Neural progenitor cell (in vitro differentiated cells): ENCODE data around the gene RHOF. TPM values are rescaled to one million over a fixed set of nuclear protein-coding genes. Genes with fewer than 3 reads are reported as not detected.
"Not testable (repeated sequence)": the region's sequence is repeated elsewhere in the genome, so short reads cannot be mapped to it uniquely, and the experiment has no call there.

Experiments used
- DNase-seq: peaks from one replicate; pipeline ENCODE4 v3.0.0-alpha.2; 2016; ENCODE audit warnings: low spot score
- H2AFZ ChIP-seq: fragments of 200-600 bp; sonication (generic); replicated peaks from 2 replicates; pipeline ENCODE4 v1.6.1; 2016; ENCODE audit warnings: antibody characterized with exemption
- H3F3A ChIP-seq: fragments of 200-600 bp; sonication (generic); 2 replicates; pipeline ENCODE4 v1.6.1; 2016; ENCODE audit warnings: antibody characterized with exemption, low read depth
- H3K27ac ChIP-seq: fragments of 200-600 bp; sonication (generic); 2 replicates; pipeline ENCODE4 v1.5.1; 2016; ENCODE audit warnings: mild to moderate bottlenecking
- H3K27me3 ChIP-seq: fragments of 200-600 bp; sonication (generic); 2 replicates; pipeline ENCODE4 v1.6.1; 2016; ENCODE audit warnings: mild to moderate bottlenecking, moderate library complexity
- H3K36me3 ChIP-seq: fragments of 200-600 bp; sonication (generic); 2 replicates; pipeline ENCODE4 v1.5.1; 2016
- H3K4me1 ChIP-seq: fragments of 200-600 bp; sonication (generic); 2 replicates; pipeline ENCODE4 v1.6.1; 2016; ENCODE audit warnings: mixed run types
- H3K4me2 ChIP-seq: fragments of 200-600 bp; sonication (generic); 2 replicates; pipeline ENCODE4 v1.6.1; 2016
- H3K4me3 ChIP-seq: fragments of 200-600 bp; sonication (generic); 2 replicates; pipeline ENCODE4 v1.5.1; 2016
- H3K79me2 ChIP-seq: fragments of 200-600 bp; sonication (generic); 2 replicates; pipeline ENCODE4 v1.6.1; 2016; ENCODE audit warnings: low read depth
- H3K9ac ChIP-seq: fragments of 200-600 bp; sonication (generic); 2 replicates; pipeline ENCODE4 v1.6.1; 2016
- H3K9me3 ChIP-seq: fragments of 200-600 bp; sonication (generic); 2 replicates; pipeline ENCODE4 v1.5.1; 2016; ENCODE audit warnings: low read depth
- H4K20me1 ChIP-seq: fragments of 200-600 bp; sonication (generic); 2 replicates; pipeline ENCODE4 v1.6.1; 2016; ENCODE audit warnings: low read depth
- H3K27ac Mint-ChIP-seq: 3 replicates; pipeline ENCODE4 v1.8.0; 2021; ENCODE audit warnings: mixed read lengths
- H3K27me3 Mint-ChIP-seq: 2 replicates; pipeline ENCODE4 v1.8.0; 2022; ENCODE audit warnings: low read depth, mild to moderate bottlenecking, inconsistent platforms, moderate library complexity, mixed read lengths; ENCODE audit not compliant: insufficient read depth
- H3K36me3 Mint-ChIP-seq: 3 replicates; pipeline ENCODE4 v1.8.0; 2021; ENCODE audit warnings: mixed read lengths
- H3K4me1 Mint-ChIP-seq: 3 replicates; pipeline ENCODE4 v1.8.0; 2021; ENCODE audit warnings: mixed read lengths
- H3K4me3 Mint-ChIP-seq: 3 replicates; pipeline ENCODE4 v1.8.0; 2021; ENCODE audit warnings: mild to moderate bottlenecking, moderate library complexity, mixed read lengths
- H3K9me3 Mint-ChIP-seq: 3 replicates; pipeline ENCODE4 v1.8.0; 2020; ENCODE audit warnings: mixed read lengths
- EZH2 ChIP-seq: fragments of 200-600 bp; sonication (generic); IDR thresholded peaks from 2 replicates; pipeline ENCODE4 v1.6.1; 2017; ENCODE audit warnings: antibody characterized with exemption, mild to moderate bottlenecking, moderate library complexity
- EZH2phosphoT487 ChIP-seq: fragments of 200-600 bp; sonication (generic); IDR thresholded peaks from 2 replicates; pipeline ENCODE4 v1.6.1; 2017; ENCODE audit warnings: antibody characterized with exemption
- total RNA-seq: library from RNA; depleted of rRNA; stranded (reverse); fragments of >200 nt; gene quantifications from 2 replicates; pipeline ENCODE4 v1.2.3, GENCODE V29; 2015; ENCODE audit warnings: low replicate concordance
- TF ChIP-seq, protein P1 (sequence below): fragments of 200-600 bp; sonication (generic); IDR thresholded peaks from 2 replicates; pipeline ENCODE4 v1.5.1; 2017; ENCODE audit warnings: antibody characterized with exemption, mild to moderate bottlenecking

RHOF gene
- total RNA-seq, 1 donor from 2014 or later: 20.1 TPM

DNA sequence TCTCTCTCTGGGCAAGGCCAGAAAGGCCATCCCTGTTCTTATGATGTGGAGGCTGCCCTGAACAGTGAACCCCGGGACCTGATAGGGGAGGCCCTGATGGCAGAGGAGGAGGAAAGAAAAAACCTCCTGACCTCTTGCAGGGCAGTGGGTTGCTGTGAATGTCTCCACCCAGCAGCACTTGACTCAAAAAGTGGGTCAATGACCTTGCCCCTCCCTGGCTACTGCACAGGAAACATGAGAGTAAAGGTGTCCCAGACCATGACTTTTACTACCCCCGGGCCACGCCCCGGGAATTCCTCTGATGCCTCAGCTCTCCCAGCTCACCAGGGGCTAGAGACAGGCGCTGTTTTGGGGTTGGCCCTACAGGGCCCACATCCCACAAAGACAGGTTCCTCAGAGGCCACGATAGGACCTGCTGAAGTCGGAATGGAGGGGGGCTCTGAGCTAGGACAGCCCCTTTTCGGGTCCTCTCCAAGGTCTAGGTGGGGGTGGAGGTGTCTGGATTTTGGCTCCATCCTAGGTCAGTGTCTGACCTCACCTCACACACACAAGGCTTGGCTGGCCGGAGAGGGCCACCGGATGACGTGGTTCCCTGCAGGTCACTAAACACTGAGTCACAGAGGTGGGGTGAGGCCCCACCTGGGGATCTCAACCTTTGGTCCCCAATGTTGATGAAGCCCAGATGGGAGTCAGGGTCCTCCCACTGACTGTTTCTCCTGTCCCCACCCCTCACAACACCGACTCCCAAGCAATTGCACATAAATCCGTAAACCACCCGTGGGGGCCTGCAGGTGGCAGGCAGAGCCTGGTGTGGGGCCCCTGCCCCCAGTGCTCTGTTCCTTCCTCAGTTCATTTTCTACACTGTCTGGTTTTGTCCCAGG is 1.6 kb downstream of the RHOF start:
- Histone ChIP-seq H3K4me1 (peaks cover 1% of the 10 kb centered on the region), H3F3A (peaks cover 38% of the 10 kb centered on the region), H3K9me3 (no peaks in the 10 kb centered on the region), H2AFZ (no peak overlapping the region), H3K9ac (no peak overlapping the region), H3K4me3 (no peak overlapping the region), H3K4me2 (peak overlapping the region; percentile 96), H3K27ac (no peak overlapping the region), H3K27me3 (peaks cover 16% of the 10 kb centered on the region), H3K79me2 (peaks cover 11% of the 10 kb centered on the region), H3K36me3 (no peaks in the 10 kb centered on the region), H4K20me1 (peaks cover 28% of the 10 kb centered on the region)
- TF ChIP-seq EZH2phosphoT487 (no peak), EZH2 (no peak)
- TF ChIP-seq, protein P1, sequence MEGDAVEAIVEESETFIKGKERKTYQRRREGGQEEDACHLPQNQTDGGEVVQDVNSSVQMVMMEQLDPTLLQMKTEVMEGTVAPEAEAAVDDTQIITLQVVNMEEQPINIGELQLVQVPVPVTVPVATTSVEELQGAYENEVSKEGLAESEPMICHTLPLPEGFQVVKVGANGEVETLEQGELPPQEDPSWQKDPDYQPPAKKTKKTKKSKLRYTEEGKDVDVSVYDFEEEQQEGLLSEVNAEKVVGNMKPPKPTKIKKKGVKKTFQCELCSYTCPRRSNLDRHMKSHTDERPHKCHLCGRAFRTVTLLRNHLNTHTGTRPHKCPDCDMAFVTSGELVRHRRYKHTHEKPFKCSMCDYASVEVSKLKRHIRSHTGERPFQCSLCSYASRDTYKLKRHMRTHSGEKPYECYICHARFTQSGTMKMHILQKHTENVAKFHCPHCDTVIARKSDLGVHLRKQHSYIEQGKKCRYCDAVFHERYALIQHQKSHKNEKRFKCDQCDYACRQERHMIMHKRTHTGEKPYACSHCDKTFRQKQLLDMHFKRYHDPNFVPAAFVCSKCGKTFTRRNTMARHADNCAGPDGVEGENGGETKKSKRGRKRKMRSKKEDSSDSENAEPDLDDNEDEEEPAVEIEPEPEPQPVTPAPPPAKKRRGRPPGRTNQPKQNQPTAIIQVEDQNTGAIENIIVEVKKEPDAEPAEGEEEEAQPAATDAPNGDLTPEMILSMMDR: no peak
- H3K4me3 Mint-ChIP-seq: peak overlapping the region; percentile 81
- H3K27me3 Mint-ChIP-seq: peaks cover 10% of the 10 kb centered on the region
- H3K36me3 Mint-ChIP-seq: peaks cover 4% of the 10 kb centered on the region
- no peak overlapping the region for H3K27ac Mint-ChIP-seq
- DNase-seq: no peak
- H3K4me1 Mint-ChIP-seq: peaks cover 28% of the 10 kb centered on the region
- no peaks in the 10 kb centered on the region for H3K9me3 Mint-ChIP-seq

DNA sequence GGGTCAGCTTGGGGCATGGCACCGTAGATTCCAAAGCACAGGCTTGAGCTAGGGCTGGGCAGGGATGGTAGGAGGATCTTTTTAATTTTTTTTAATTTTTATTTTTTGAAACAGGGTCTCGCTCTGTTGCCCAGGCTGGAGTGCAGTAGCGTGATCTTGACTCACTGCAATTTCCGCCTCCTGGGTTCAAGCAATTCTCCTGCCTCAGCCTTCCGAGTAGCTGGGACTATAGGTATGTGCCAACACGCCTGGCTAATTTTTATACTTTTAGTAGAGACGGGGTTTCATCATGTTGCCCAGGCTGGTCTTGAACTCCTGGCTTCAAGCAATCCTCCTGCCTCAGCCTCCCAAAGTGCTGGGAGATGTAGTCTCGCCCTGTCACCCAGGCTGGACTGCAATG is 2.7 kb downstream of the RHOF start:
- H3K4me3 Mint-ChIP-seq, H3K4me1 ChIP-seq, H3K27ac Mint-ChIP-seq, H3K9me3 ChIP-seq, H3K79me2 ChIP-seq, H2AFZ ChIP-seq, H3K4me2 ChIP-seq, DNase-seq, H3K9ac ChIP-seq, H3K9me3 Mint-ChIP-seq, H3K36me3 ChIP-seq, H3K27ac ChIP-seq, H3K4me3 ChIP-seq, H3K36me3 Mint-ChIP-seq: not testable (repeated sequence)
- Histone ChIP-seq H4K20me1 (peaks cover 17% of the 10 kb centered on the region), H3F3A (peaks cover 29% of the 10 kb centered on the region), H3K27me3 (peaks cover 16% of the 10 kb centered on the region)
- Mint-ChIP-seq H3K27me3 (peaks cover 10% of the 10 kb centered on the region), H3K4me1 (peaks cover 26% of the 10 kb centered on the region)

DNA sequence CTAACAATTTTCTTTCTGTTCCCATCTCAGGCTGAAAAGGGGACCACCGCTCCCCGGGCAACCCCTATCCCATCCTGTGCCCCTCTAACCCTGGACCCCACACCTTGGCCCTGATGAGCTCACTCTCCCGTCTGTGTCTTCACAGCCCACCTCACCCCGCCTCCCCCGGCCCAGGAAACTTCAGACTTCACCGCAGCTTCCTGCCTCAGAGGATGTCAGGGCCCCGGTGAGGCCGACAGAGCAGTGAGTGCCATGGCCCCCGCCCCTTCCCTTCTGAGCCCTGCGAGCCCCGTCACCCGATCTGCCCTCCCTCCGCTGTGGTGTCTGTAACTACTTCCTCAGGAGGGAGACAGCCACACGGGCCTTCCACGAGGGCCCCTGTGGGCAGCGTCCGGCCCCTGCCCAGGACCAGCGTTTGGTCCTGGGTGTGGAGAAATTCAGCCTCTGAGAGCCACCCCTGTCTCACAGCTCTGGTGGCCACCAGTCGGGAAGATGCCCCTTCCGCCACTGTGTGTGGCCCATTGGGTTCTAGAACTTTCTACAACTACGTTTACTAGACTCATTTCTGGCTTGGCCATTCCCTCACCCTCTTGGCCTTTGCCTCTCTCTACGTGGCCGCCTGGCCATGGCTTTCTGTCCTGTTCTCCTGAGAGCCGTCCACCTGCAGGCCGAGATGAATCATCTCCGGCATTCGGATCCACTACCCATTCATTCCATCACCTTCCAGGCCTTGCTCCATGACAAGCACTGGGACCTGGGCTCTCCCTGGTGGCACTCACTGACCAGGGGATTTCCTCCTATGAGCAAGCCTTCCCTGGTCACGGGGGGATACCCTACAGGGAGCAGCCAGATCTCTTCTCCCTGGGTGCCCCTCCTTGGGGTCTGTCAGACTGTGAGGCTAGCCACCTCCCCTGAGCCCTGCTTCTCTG is 3.4 kb downstream of the RHOF start:
- no peak overlapping the region for H2AFZ ChIP-seq
- no peaks in the 10 kb centered on the region for H3K9me3 Mint-ChIP-seq
- H4K20me1 ChIP-seq: peaks cover 10% of the 10 kb centered on the region
- peaks cover 22% of the 10 kb centered on the region for H3F3A ChIP-seq
- H3K4me1 Mint-ChIP-seq: peaks cover 21% of the 10 kb centered on the region
- peaks cover 10% of the 10 kb centered on the region for H3K27me3 Mint-ChIP-seq
- peak overlapping the region; percentile 81 for H3K27ac Mint-ChIP-seq
- H3K36me3 Mint-ChIP-seq: peaks cover 4% of the 10 kb centered on the region
- no peak overlapping the region for H3K4me2 ChIP-seq
- H3K4me1 ChIP-seq: no peaks in the 10 kb centered on the region
- DNase-seq: no peak
- no peak overlapping the region for H3K4me3 ChIP-seq
- H3K36me3 ChIP-seq: no peaks in the 10 kb centered on the region
- H3K79me2 ChIP-seq: no peaks in the 10 kb centered on the region
- no peak overlapping the region for H3K27ac ChIP-seq
- H3K9me3 ChIP-seq: no peaks in the 10 kb centered on the region
- H3K9ac ChIP-seq: no peak overlapping the region
- TF ChIP-seq, protein P1: no peak
- TF ChIP-seq EZH2phosphoT487 (no peak), EZH2 (no peak)
- peaks cover 16% of the 10 kb centered on the region for H3K27me3 ChIP-seq
- no peak overlapping the region for H3K4me3 Mint-ChIP-seq
